Activated CD8-positive, alpha-beta memory T cell treated with anti-CD3 and anti-CD28 coated beads for 24 hours (primary cell): ENCODE results near the gene A2ML1.
"Not testable (repeated sequence)": the region's sequence is repeated elsewhere in the genome, so short reads cannot be mapped to it uniquely, and the experiment has no call there.

ENCODE experiments used
- DNase-seq: peaks from one replicate; pipeline ENCODE4 v3.0.0-alpha.2; 2020

A2ML1 gene

DNA sequence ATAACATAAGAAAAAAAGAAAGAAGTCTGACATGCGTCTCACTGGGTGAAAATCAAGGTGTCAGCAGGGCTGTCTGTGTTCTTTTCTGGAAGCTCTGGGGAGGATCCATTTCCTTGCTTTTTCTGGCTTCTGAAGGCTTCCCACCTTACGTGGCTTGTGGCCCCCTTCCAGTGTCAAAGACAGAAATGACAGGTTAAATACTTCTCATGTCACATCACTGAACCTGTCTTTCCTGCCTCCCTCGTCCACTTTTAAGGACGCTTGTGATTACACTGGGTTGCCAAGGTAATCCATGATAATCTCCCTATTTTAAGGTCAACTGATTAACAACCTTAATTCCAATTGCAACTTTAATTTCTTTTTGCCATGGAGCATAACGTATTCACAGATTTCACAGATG lies 87.3 kb downstream of the A2ML1 start:
- no peak for DNase-seq

DNA sequence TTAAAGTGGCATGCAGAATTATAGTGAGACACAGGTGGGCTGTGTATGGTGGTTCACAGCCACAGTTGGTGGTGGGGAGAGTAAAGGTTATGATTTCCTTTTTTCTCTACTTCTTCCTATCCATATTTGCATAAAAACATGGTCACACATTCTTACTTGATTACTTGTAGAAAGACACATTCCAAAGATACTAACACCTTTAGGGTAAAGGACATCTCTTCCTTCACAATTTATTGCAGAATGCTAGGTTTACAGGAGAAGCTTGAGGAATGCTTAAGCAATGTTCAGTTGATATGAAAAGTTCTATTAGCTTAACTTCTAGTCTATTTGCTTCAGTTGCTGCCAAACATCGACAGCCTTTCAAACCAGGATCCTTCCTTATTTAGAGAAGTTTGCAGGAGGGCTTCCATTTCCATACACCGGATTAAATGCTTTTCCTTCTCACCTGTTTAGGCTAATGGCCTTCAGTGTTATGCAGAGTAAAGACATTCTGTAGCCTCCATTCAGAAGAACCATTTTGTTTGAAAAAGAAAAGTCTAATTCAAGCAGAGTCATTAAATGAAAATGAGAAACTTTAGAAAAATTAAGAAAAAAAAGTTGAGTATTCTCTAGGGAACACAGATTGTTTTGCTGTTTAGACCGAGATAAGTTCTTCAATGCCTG lies 89.3 kb downstream of the A2ML1 start:
- DNase-seq, result no peak

DNA sequence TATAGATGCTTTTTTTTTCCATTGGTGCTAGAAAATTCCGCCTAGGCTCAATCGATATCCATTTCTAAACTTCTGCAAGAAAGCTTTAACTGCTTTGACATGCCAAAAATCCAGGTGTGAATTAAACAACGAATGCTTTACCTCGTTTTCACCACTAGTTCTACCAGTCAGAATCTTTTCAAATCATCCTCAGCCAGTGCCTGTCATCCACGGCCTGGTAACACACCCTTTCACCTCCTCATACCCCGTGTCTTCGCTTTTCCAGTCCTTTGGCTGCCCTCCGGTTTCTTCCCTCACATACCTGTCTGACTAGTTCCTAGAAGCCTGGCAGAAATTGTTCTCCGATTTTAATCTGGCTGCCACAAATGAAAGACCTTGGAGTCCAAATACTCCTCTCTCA lies 90.5 kb downstream of the A2ML1 start:
- DNase-seq, result no peak

DNA sequence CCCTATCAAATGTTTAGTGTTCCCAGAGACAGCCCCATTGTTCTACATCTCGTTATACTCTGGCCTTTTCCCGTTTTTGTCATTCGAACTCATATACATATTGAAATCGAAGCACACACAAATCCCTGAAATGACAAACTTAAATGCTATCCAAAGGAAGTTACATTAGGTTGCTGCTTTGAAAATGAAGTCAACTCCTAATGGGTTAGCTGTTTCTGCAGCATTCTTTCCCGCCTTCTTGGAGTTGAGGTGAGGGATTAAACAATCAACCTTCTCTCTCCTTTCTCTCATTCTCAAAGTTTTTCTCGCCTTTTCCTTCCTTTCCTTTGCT lies 91.2 kb downstream of the A2ML1 start:
- DNase-seq, result no peak

- DNase-seq, result peak; percentile 88
These were observed 91.8 kb downstream of the A2ML1 start, which contains the start of gene PHC1 for GRCh38 chr12:8914033-8914715. Gene PHC1 (plus strand): TSS chr12:8914509. CDS start chr12:8917678, 3,169 bp downstream.

DNA sequence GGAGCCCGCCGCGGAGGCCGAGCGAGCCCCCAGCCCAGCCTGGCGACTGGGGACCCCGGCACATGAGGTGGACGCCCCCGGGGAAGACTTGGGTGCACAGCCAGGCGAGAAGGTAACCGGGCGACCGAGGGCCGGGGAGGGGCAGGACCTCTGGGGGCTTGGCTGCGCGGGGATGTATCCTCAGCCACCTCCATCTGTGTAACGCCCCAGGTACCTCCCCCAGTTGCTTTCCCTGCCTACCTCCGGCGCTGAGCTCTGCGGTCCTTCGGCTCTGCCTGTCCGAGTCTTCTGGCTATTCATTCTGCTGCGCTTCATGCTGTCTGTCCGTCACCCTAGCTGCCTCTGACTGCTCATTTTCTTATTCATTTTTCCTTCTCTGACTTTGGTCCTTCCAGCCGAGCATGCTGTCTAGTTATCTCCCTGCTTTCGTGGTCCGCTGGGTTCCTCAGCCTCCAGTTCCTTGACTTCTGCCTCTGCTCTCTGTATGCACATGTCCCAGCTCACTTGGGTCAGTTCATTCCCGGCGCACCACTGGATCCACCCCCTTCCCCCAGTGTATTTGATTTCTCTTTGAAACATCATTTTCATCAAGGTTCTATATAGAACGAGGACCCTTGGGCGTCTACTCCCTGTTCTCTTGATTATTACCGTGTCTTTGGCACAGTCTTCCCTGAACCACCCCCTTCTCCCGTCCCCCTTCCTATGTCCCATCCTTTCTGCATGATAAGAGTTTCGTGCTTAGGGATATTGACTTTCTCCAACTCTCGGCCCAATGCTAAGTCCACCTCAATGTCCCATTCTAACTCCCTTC lies 92.5 kb downstream of the A2ML1 start:
- DNase-seq, result peak; percentile 86

GRCh38 chr12:8916154-8916553 lies 93.7 kb downstream of the A2ML1 start:
- no peak for DNase-seq

DNA sequence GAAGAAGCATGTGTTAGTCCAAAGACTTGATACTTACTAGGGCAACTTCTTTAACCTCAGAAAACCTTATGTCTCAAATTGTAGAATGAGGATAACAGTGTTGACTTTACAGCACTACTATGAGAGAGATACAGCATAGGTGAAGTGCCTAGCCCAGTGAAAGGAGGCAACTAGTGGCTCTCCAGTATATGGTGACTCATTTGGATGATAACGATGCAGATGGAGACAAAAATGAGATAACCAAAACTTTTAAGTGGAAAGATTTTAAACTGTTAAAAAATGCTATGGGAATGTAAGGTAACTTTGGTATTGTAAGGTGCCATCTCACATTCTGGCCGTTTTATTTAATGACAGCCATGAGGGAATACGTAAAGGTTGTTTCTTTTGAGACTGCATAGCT lies 94.6 kb downstream of the A2ML1 start:
- DNase-seq, result no peak

DNA sequence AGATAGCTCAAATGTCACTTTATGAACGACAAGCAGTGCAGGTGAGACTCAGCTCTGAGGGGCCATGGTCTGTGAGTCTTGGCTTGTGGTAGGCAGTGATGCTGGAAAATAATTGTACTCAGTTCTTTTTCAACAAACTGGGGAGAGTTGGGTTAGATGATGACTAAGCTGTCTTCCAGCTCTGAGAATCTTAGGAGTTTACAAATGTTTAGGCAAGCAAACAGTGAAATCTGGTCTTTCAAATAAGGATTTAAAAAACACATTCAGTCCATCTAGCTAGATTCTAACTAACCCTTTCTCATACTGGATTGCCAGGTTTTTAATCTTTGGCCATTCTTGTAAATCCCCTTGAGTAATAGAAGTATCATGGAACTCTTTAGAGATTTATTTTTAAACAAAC lies 95.3 kb downstream of the A2ML1 start:
- DNase-seq, result no peak

- DNase-seq, result not testable (repeated sequence)
These were observed 97.2 kb downstream of the A2ML1 start for GRCh38 chr12:8919643-8920042.

DNA sequence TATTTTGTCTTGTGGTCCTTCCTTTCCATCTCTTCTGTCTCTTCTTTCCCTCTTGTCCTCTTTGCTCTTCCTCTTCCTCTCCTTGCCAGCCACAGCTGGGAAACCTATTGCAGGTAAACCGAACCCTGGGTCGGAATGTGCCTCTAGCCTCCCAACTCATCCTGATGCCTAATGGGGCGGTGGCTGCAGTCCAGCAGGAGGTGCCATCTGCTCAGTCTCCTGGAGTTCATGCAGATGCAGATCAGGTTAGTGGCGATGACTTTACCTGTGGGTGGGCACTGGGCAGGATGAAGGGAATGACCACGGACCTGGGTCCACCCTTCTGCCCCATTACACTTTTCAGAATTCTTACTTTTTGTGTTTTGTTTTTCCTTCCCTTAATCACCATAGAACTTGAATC lies 100.1 kb downstream of the A2ML1 start:
- no peak for DNase-seq
